IPS-11a (cell line): ENCODE data around the gene CGREF1.
"Not testable (repeated sequence)": the region's sequence is repeated elsewhere in the genome, so short reads cannot be mapped to it uniquely, and the experiment has no call there.

Source experiments
- H3K4me3 ChIP-seq: one replicate; pipeline ENCODE4 v1.5.1; 2013; ENCODE audit warnings: low read depth, low read length, control low read depth

CGREF1 gene

GRCh38 chr2:27088634-27089033 is 30.3 kb downstream of the CGREF1 start:
- no peak overlapping the region for H3K4me3 ChIP-seq

GRCh38 chr2:27087823-27088410 is 31.0 kb downstream of the CGREF1 start:
- H3K4me3 ChIP-seq = no peak overlapping the region

GRCh38 chr2:27086724-27087593 is 32.0 kb downstream of the CGREF1 start, which contains the start of gene KHK:
KHK (plus strand) TSS chr2:27086772; CDS start chr2:27087260, 488 bp downstream.
- peak within 1 kb of the TSS; percentile 53 for H3K4me3 ChIP-seq

GRCh38 chr2:27086090-27086723 is 32.7 kb downstream of the CGREF1 start:
- peak overlapping the region; percentile 53 for H3K4me3 ChIP-seq

GRCh38 chr2:27085673-27086089 is 33.2 kb downstream of the CGREF1 start:
- H3K4me3 ChIP-seq = peak overlapping the region; percentile 53

- H3K4me3 ChIP-seq = peak overlapping the region; percentile 53
These were observed 33.8 kb downstream of the CGREF1 start for GRCh38 chr2:27085062-27085672.

GRCh38 chr2:27084297-27085061 is 34.4 kb downstream of the CGREF1 start:
- no peak overlapping the region for H3K4me3 ChIP-seq

- H3K4me3 ChIP-seq = no peak overlapping the region
These were observed 35.3 kb downstream of the CGREF1 start for GRCh38 chr2:27083410-27084296.

- no peak overlapping the region for H3K4me3 ChIP-seq
These were observed 36.0 kb downstream of the CGREF1 start for GRCh38 chr2:27082773-27083409.

GRCh38 chr2:27081984-27082772 is 36.8 kb downstream of the CGREF1 start:
- no peak overlapping the region for H3K4me3 ChIP-seq

GRCh38 chr2:27080603-27080936 is 38.4 kb downstream of the CGREF1 start:
- H3K4me3 ChIP-seq = no peak overlapping the region

- no peak overlapping the region for H3K4me3 ChIP-seq
These were observed 38.8 kb downstream of the CGREF1 start for GRCh38 chr2:27080140-27080469.

- H3K4me3 ChIP-seq = no peak overlapping the region
These were observed 39.4 kb downstream of the CGREF1 start for GRCh38 chr2:27079233-27080139.

GRCh38 chr2:27078267-27079194 is 40.4 kb downstream of the CGREF1 start, which contains the start of gene EMILIN1:
EMILIN1 (plus strand) TSS chr2:27078615; CDS start chr2:27079066, 451 bp downstream.
- no peak within 1 kb of the TSS for H3K4me3 ChIP-seq

GRCh38 chr2:27077231-27077630 is 41.7 kb downstream of the CGREF1 start:
- no peak overlapping the region for H3K4me3 ChIP-seq

- no peak overlapping the region for H3K4me3 ChIP-seq
These were observed 42.6 kb downstream of the CGREF1 start for GRCh38 chr2:27076323-27076722.

- not testable (repeated sequence) for H3K4me3 ChIP-seq
These were observed 43.4 kb downstream of the CGREF1 start for GRCh38 chr2:27075566-27075871.
